B cell (primary cell): ENCODE results near the gene MARF1. TPM values are rescaled to one million over a fixed set of nuclear protein-coding genes. Genes with fewer than 3 reads are reported as not detected.

ENCODE experiments used
- ATAC-seq: fragments of 200-7000 bp; cut with Tn5 transposase; one replicate; pipeline ENCODE4 v1.10.0; 2021; ENCODE audit warnings: low read depth, mild to moderate bottlenecking, moderate number of reproducible peaks, moderate library complexity
- CTCF ChIA-PET: fragments of 350-600 bp; sonication (Branson Sonifier 250); formaldehyde crosslinking; loops from one replicate; lab custom pipeline; 2021; ENCODE audit warnings: antibody characterized with exemption, inconsistent platforms; lab: Charles Lee
- POLR2A ChIA-PET: fragments of 350-600 bp; sonication (Branson Sonifier 250); formaldehyde crosslinking; loops from one replicate; lab custom pipeline; 2021; ENCODE audit warnings: antibody characterized with exemption; lab: Charles Lee
- DNase-seq: peaks from one replicate; pipeline ENCODE4 v3.0.0; 2013
- H2AFZ ChIP-seq: 2 replicates; pipeline ENCODE4 v1.6.1; 2012; ENCODE audit warnings: mild to moderate bottlenecking, low read depth, low read length; ENCODE audit not compliant: insufficient read depth, poor library complexity, severe bottlenecking
- H3K27ac ChIP-seq, 2 donors: 1 replicate in 1 of 2; 2 replicates in 1 of 2; pipeline ENCODE4 v1.5.1; 2012 to 2013; ENCODE audit warnings: low read length in 2 of 2, mild to moderate bottlenecking in 2 of 2, moderate library complexity in 1 of 2
- H3K27me3 ChIP-seq, 4 experiments: fragments of 200-600 bp in 1 of 4; sonication (generic) in 1 of 4; replicated peaks in 1 of 4; 1 replicate in 2 of 4; 2 replicates in 2 of 4; pipeline versions ENCODE4 v1.6.1 to v1.7.0; 2013 to 2016; ENCODE audit warnings: low read length in 3 of 4, mild to moderate bottlenecking in 2 of 4, mixed read lengths in 1 of 4, moderate library complexity in 1 of 4; ENCODE audit not compliant: insufficient read depth in 4 of 4, control insufficient read depth in 3 of 4; ENCODE audit errors: control extremely low read depth in 1 of 4
- H3K36me3 ChIP-seq, 2 experiments: replicated peaks in 1 of 2; 1 replicate in 1 of 2; 2 replicates in 1 of 2; pipeline versions ENCODE4 v1.6.1 to v1.7.1; 2013; ENCODE audit warnings: low read length in 1 of 2; ENCODE audit not compliant: insufficient read depth in 2 of 2, control insufficient read depth in 1 of 2; ENCODE audit errors: control extremely low read depth in 1 of 2, extremely low read depth in 1 of 2
- H3K4me1 ChIP-seq, 2 donors: fragments of 200-600 bp in 1 of 2; sonication (generic) in 1 of 2; 1 replicate in 1 of 2; 2 replicates in 1 of 2; pipeline versions ENCODE4 v1.5.1 to v1.6.1; 2013 to 2017; ENCODE audit warnings: low read length in 2 of 2; ENCODE audit not compliant: control insufficient read depth in 2 of 2, insufficient read depth in 2 of 2
- H3K4me2 ChIP-seq: replicated peaks from 2 replicates; pipeline ENCODE3; 2012; ENCODE audit warnings: mild to moderate bottlenecking, low read depth, low read length; ENCODE audit not compliant: poor library complexity, severe bottlenecking
- H3K4me3 ChIP-seq, 5 experiments: fragments of 200-600 bp in 1 of 5; sonication (generic) in 1 of 5; 1 replicate in 3 of 5; 2 replicates in 2 of 5; pipeline versions ENCODE4 v1.5.1 to v1.7.0; 2011 to 2016; ENCODE audit warnings: low read length in 4 of 5, mild to moderate bottlenecking in 4 of 5, low read depth in 2 of 5, control low read depth in 1 of 5, moderate library complexity in 1 of 5; ENCODE audit not compliant: insufficient read depth in 1 of 5; ENCODE audit errors: control extremely low read depth in 1 of 5, extremely low read depth in 1 of 5
- H3K79me2 ChIP-seq: fragments of 200-600 bp; sonication (generic); one replicate; pipeline ENCODE4 v1.6.0; 2016; ENCODE audit warnings: low read length; ENCODE audit not compliant: control insufficient read depth, insufficient read depth
- H3K9ac ChIP-seq: fragments of 200-600 bp; sonication (generic); 2 replicates; pipeline ENCODE4 v1.6.1; 2017; ENCODE audit warnings: mild to moderate bottlenecking, low read length, moderate library complexity
- H3K9me3 ChIP-seq, 3 donors: one replicate each; pipeline versions ENCODE4 v1.6.1 to v1.7.1; 2013; ENCODE audit warnings: low read length in 2 of 3; ENCODE audit not compliant: control insufficient read depth in 2 of 3, insufficient read depth in 1 of 3; ENCODE audit errors: control extremely low read depth in 1 of 3
- H4K20me1 ChIP-seq: 2 replicates; pipeline ENCODE4 v1.6.0; 2012; ENCODE audit warnings: mild to moderate bottlenecking, low read length; ENCODE audit not compliant: insufficient read depth, control insufficient read depth, poor library complexity, severe bottlenecking
- H3K27ac Mint-ChIP-seq: one replicate; pipeline ENCODE4 v1.8.0; 2021; ENCODE audit warnings: mixed read lengths
- H3K27me3 Mint-ChIP-seq: one replicate; pipeline ENCODE4 v1.8.0; 2021; ENCODE audit warnings: mixed read lengths
- H3K4me1 Mint-ChIP-seq: one replicate; pipeline ENCODE4 v1.8.0; 2021; ENCODE audit warnings: mixed read lengths
- H3K4me3 Mint-ChIP-seq: one replicate; pipeline ENCODE4 v1.8.0; 2021; ENCODE audit warnings: mixed read lengths
- H3K9me3 Mint-ChIP-seq: one replicate; pipeline ENCODE4 v1.8.0; 2022; ENCODE audit warnings: mixed read lengths; ENCODE audit not compliant: insufficient read depth
- CTCF ChIP-seq: fragments of 200-600 bp; IDR thresholded peaks from one replicate; pipeline ENCODE4 v1.8.0; 2022; ENCODE audit warnings: antibody characterized with exemption, mild to moderate bottlenecking
- EZH2 ChIP-seq: IDR thresholded peaks from 2 replicates; pipeline ENCODE4 v1.6.1; 2012; ENCODE audit warnings: borderline replicate concordance, low read depth, mild to moderate bottlenecking, moderate library complexity, low read length; ENCODE audit not compliant: insufficient read depth, poor library complexity, severe bottlenecking
- WGBS: methylation state at CpG from one replicate; pipeline ENCODE4 v1.1.5; 2013; ENCODE audit warnings: missing lambda C conversion rate; ENCODE audit not compliant: insufficient coverage; 5-methylcytosine and 5-hydroxymethylcytosine counted together
- intact Hi-C: fragments of 100-400 bp; cut with micrococcal nuclease; formaldehyde crosslinking; loops from one replicate; pipeline ENCODE4 v1.10.0; 2022
- polyA plus RNA-seq: library from polyadenylated mRNA; depleted of rRNA; stranded (reverse); fragments of >200 nt; gene quantifications from 2 replicates; pipeline ENCODE4 v1.2.3, GENCODE V29; 2012
- total RNA-seq, 2 donors: library from RNA; stranded (reverse); fragments of 120-200 nt in 1 of 2; gene quantifications; 1 replicate in 1 of 2; 2 replicates in 1 of 2; pipeline versions ENCODE4 v1.2.3 to v1.2.4, GENCODE V29; 2013 to 2022

Gene MARF1
- total and polyA plus RNA-seq, 2 donors (not counting 1 experiment from before 2014, with no cell fraction given): 68.0 to 366 TPM

- ATAC-seq (no peak), DNase-seq (no peak)
- Histone ChIP-seq H3K36me3 (no peaks in the 10 kb centered on the region), H3K27ac (no peak overlapping the region), H2AFZ (no peak overlapping the region), H3K9ac (no peak overlapping the region), H3K79me2 (no peaks in the 10 kb centered on the region), H3K4me1 (no peaks in the 10 kb centered on the region), H3K4me2 (no peak overlapping the region), H3K9me3 (peaks cover 0 to 14% (median 0%) of the 10 kb centered on the region in 3 donors), H3K4me3 (no peak overlapping the region), H4K20me1 (no peaks in the 10 kb centered on the region), H3K27me3 (no peaks in the 10 kb centered on the region)
- Mint-ChIP-seq H3K9me3 (no peaks in the 10 kb centered on the region), H3K4me3 (no peak overlapping the region), H3K27me3 (no peaks in the 10 kb centered on the region), H3K4me1 (peaks cover 4% of the 10 kb centered on the region), H3K27ac (no peak overlapping the region)
- WGBS: 95% methylated on average over 5 of the region's 7 CpGs
- POLR2A ChIA-PET: no interaction called here
- CTCF ChIA-PET: interaction anchor here (0.5 kb wide), 1 partner anchor 558 kb away, joined by 3 read pairs; no protein-coding TSS in a partner anchor
- TF ChIP-seq CTCF (no peak), EZH2 (no peak)
- intact Hi-C loops: no loop called here
Observed at GRCh38 chr16:15564604-15565339, 78.2 kb downstream of the MARF1 start.

GRCh38 chr16:15559176-15559575 is 83.8 kb downstream of the MARF1 start:
- intact Hi-C loops: no loop called here
- TF ChIP-seq EZH2 (no peak), CTCF (no peak)
- Mint-ChIP-seq H3K4me1 (peaks cover 4% of the 10 kb centered on the region), H3K9me3 (no peaks in the 10 kb centered on the region), H3K4me3 (no peak overlapping the region), H3K27me3 (no peaks in the 10 kb centered on the region), H3K27ac (no peak overlapping the region)
- H3K4me2 ChIP-seq: no peak overlapping the region
- no peak overlapping the region for H3K4me3 ChIP-seq
- ATAC-seq (no peak), DNase-seq (no peak)
- H3K36me3 ChIP-seq: no peaks in the 10 kb centered on the region
- no peak overlapping the region for H3K9ac ChIP-seq
- H3K9me3 ChIP-seq: peaks cover 0 to 17% (median 0%) of the 10 kb centered on the region in 3 donors
- H3K27ac ChIP-seq: no peak overlapping the region
- WGBS: 96% methylated on average over 4 of the region's 4 CpGs
- H3K4me1 ChIP-seq: no peaks in the 10 kb centered on the region
- H4K20me1 ChIP-seq: no peaks in the 10 kb centered on the region
- ChIA-PET POLR2A (no interaction called here), CTCF (interaction anchor here (0.7 to 2.0 kb wide), 3 partner anchors 36 to 132 kb away, joined by 3 to 8 read pairs (median 3); no protein-coding TSS in a partner anchor)
- H3K79me2 ChIP-seq: no peaks in the 10 kb centered on the region
- no peaks in the 10 kb centered on the region for H3K27me3 ChIP-seq
- no peak overlapping the region for H2AFZ ChIP-seq
